Measurements from ENCODE around the gene ANO5. TPM values are rescaled to one million over a fixed set of nuclear protein-coding genes. Genes with fewer than 3 reads are reported as not detected.

The ANO5 gene
- 46.5 TPM for total RNA-seq

- DNase-seq: peak; percentile 74
Observed at GRCh38 chr11:22192642-22193347, at the start of gene ANO5. Gene ANO5 (plus strand): TSS chr11:22193085. CDS start chr11:22193493, 408 bp downstream.

GRCh38 chr11:22151649-22152197 is 41.2 kb upstream of the ANO5 start:
- no peak for DNase-seq

GRCh38 chr11:22157531-22157930 is 35.4 kb upstream of the ANO5 start:
- DNase-seq: no peak

- DNase-seq: no peak
Observed at GRCh38 chr11:22161489-22161888, 31.4 kb upstream of the ANO5 start.

- no peak for DNase-seq
Observed at GRCh38 chr11:22162756-22163155, 30.1 kb upstream of the ANO5 start.

- DNase-seq: no peak
Observed at GRCh38 chr11:22163394-22163797, 29.5 kb upstream of the ANO5 start.

- no peak for DNase-seq
Observed at GRCh38 chr11:22165087-22165486, 27.8 kb upstream of the ANO5 start.

- no peak for DNase-seq
Observed at GRCh38 chr11:22165759-22166513, 26.9 kb upstream of the ANO5 start.

GRCh38 chr11:22169833-22170232 is 23.1 kb upstream of the ANO5 start:
- peak; percentile 14 for DNase-seq

GRCh38 chr11:22173532-22173931 is 19.4 kb upstream of the ANO5 start:
- DNase-seq: no peak

GRCh38 chr11:22177186-22177585 is 15.7 kb upstream of the ANO5 start:
- no peak for DNase-seq

GRCh38 chr11:22179626-22180025 is 13.3 kb upstream of the ANO5 start:
- DNase-seq: no peak

- no peak for DNase-seq
Observed at GRCh38 chr11:22180131-22180530, 12.8 kb upstream of the ANO5 start.

- no peak for DNase-seq
Observed at GRCh38 chr11:22189660-22190059, 3.2 kb upstream of the ANO5 start.

- DNase-seq: no peak
Observed at GRCh38 chr11:22190827-22191463, 1.9 kb upstream of the ANO5 start.

GRCh38 chr11:22192289-22192641 is 620 bp upstream of the ANO5 start:
- no peak for DNase-seq

GRCh38 chr11:22193348-22194051 is 615 bp downstream of the ANO5 start:
- DNase-seq: peak; percentile 46

GRCh38 chr11:22194306-22194705 is 1.4 kb downstream of the ANO5 start:
- no peak for DNase-seq

- DNase-seq: no peak
Observed at GRCh38 chr11:22194907-22195306, 2.0 kb downstream of the ANO5 start.

- DNase-seq: peak; percentile 6
Observed at GRCh38 chr11:22197139-22198005, 4.5 kb downstream of the ANO5 start.

- DNase-seq: no peak
Observed at GRCh38 chr11:22199243-22199642, 6.4 kb downstream of the ANO5 start.

Measured in tongue (tissue), 2 donors.